KMS-11 (cell line): ENCODE measurements around the gene OTC.

Experiments used
- H2AFZ ChIP-seq: fragments of 200-600 bp; sonication (generic); 2 replicates; pipeline ENCODE4 v1.6.1; 2016; ENCODE audit warnings: antibody characterized with exemption, mixed run types, low read depth
- H3K27ac ChIP-seq: fragments of 200-600 bp; sonication (generic); 2 replicates; pipeline ENCODE4 v1.6.1; 2016; ENCODE audit warnings: mild to moderate bottlenecking, mixed run types
- H3K27me3 ChIP-seq: fragments of 200-600 bp; sonication (generic); 2 replicates; pipeline ENCODE4 v1.6.1; 2017; ENCODE audit warnings: mild to moderate bottlenecking, low read depth, mixed run types, moderate library complexity; ENCODE audit not compliant: insufficient read depth
- H3K36me3 ChIP-seq: fragments of 200-600 bp; sonication (generic); 2 replicates; pipeline ENCODE4 v1.6.1; 2017; ENCODE audit warnings: mild to moderate bottlenecking, mixed run types; ENCODE audit not compliant: insufficient read depth
- H3K4me1 ChIP-seq: fragments of 200-600 bp; sonication (generic); 2 replicates; pipeline ENCODE4 v1.6.1; 2016; ENCODE audit warnings: mild to moderate bottlenecking, low read depth, mixed run types; ENCODE audit not compliant: poor library complexity, severe bottlenecking
- H3K4me2 ChIP-seq: fragments of 200-600 bp; sonication (generic); 2 replicates; pipeline ENCODE4 v1.7.0; 2016; ENCODE audit warnings: mild to moderate bottlenecking, mixed run types
- H3K4me3 ChIP-seq: fragments of 200-600 bp; sonication (generic); IDR thresholded peaks from 2 replicates; pipeline ENCODE4 v1.6.1; 2017; ENCODE audit warnings: low read depth, low read length, mixed read lengths; ENCODE audit not compliant: insufficient read depth
- H3K79me2 ChIP-seq: fragments of 200-600 bp; sonication (generic); 2 replicates; pipeline ENCODE4 v1.6.1; 2016; ENCODE audit warnings: low read depth, mixed run types; ENCODE audit not compliant: insufficient read depth
- H3K9ac ChIP-seq: fragments of 200-600 bp; sonication (generic); 2 replicates; pipeline ENCODE4 v1.6.1; 2016; ENCODE audit warnings: mild to moderate bottlenecking, mixed run types
- H4K20me1 ChIP-seq: fragments of 200-600 bp; sonication (generic); 2 replicates; pipeline ENCODE4 v1.6.1; 2016; ENCODE audit warnings: mild to moderate bottlenecking, mixed run types; ENCODE audit not compliant: insufficient read depth
- TF ChIP-seq, protein P1 (sequence below): fragments of 200-600 bp; sonication (generic); conservative IDR thresholded peaks from 2 replicates; pipeline ENCODE4 v1.6.1; 2017; ENCODE audit warnings: low read depth, mild to moderate bottlenecking, antibody characterized with exemption, low read length, moderate library complexity, mixed read lengths

OTC gene

DNA sequence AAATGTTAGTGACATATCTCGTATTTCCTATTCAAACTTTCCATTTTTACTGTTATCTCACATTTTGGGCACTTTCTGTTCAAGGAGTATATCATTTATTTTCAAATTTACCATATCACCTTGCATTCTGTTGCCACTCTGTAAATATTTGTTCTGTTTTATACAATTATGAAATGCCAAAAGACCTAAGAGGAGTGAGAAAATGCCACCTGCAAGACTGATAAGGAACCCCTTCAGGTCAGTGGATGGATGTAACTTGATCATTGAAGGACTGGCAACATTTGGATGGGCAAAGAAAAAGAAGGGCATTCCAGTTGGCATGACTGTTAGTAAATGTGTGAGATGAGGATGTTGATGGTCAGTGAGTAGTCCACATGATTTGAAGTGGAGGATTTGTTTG is 79.1 kb downstream of the OTC start:
- TF ChIP-seq, protein P1, sequence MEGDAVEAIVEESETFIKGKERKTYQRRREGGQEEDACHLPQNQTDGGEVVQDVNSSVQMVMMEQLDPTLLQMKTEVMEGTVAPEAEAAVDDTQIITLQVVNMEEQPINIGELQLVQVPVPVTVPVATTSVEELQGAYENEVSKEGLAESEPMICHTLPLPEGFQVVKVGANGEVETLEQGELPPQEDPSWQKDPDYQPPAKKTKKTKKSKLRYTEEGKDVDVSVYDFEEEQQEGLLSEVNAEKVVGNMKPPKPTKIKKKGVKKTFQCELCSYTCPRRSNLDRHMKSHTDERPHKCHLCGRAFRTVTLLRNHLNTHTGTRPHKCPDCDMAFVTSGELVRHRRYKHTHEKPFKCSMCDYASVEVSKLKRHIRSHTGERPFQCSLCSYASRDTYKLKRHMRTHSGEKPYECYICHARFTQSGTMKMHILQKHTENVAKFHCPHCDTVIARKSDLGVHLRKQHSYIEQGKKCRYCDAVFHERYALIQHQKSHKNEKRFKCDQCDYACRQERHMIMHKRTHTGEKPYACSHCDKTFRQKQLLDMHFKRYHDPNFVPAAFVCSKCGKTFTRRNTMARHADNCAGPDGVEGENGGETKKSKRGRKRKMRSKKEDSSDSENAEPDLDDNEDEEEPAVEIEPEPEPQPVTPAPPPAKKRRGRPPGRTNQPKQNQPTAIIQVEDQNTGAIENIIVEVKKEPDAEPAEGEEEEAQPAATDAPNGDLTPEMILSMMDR: no peak
- Histone ChIP-seq H4K20me1 (no peaks in the 10 kb centered on the region), H2AFZ (no peak overlapping the region), H3K4me2 (no peak overlapping the region), H3K4me1 (no peaks in the 10 kb centered on the region), H3K36me3 (no peaks in the 10 kb centered on the region), H3K9ac (no peak overlapping the region), H3K27ac (no peak overlapping the region), H3K4me3 (no peak overlapping the region), H3K27me3 (no peaks in the 10 kb centered on the region), H3K79me2 (no peaks in the 10 kb centered on the region)

DNA sequence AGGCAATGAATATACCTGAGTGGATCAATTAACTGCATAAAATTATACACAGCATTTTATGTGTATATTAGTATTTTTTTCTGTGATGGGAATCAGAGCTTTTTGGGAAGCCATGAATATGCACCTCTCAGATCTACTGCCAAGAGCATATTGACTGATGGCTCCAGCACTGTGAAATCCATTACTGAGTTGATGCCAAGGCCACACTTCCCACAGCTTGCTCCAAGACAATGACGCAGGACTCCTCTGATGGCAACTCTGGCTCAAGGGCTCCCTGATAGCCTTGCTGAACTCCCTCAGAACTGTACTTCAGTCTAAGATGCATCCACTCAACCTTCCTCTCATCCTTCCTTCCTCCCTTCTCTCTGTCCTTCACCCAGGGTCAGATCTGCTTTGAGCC is 82.7 kb downstream of the OTC start:
- Histone ChIP-seq H3K79me2 (no peaks in the 10 kb centered on the region), H2AFZ (no peak overlapping the region), H3K4me3 (no peak overlapping the region), H3K4me2 (no peak overlapping the region), H4K20me1 (no peaks in the 10 kb centered on the region), H3K27me3 (no peaks in the 10 kb centered on the region), H3K36me3 (no peaks in the 10 kb centered on the region), H3K27ac (no peak overlapping the region), H3K4me1 (no peaks in the 10 kb centered on the region), H3K9ac (no peak overlapping the region)
- TF ChIP-seq, protein P1: no peak

DNA sequence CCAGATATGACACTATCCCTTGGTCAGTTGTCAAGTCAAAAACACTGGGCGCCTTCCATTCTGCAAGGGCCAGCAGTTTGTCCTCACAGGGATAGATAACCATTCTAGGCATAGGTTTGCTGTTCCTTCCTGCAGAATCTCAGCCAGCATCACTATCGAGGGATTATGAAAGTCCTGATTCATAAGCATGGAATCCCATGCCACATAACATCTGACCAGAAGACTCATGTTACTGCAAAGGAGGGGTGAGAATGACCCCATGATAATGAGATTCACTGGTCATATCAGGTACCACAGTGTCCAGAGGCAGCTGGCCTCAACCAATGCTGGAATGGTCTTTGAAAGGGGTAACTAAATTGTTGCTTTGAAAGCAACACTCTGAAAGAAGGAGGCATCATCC is 84.7 kb downstream of the OTC start:
- H3K27ac ChIP-seq: no peak overlapping the region
- H3K79me2 ChIP-seq: no peaks in the 10 kb centered on the region
- no peaks in the 10 kb centered on the region for H3K36me3 ChIP-seq
- no peaks in the 10 kb centered on the region for H3K4me1 ChIP-seq
- no peaks in the 10 kb centered on the region for H3K27me3 ChIP-seq
- no peak overlapping the region for H2AFZ ChIP-seq
- no peaks in the 10 kb centered on the region for H4K20me1 ChIP-seq
- no peak overlapping the region for H3K4me2 ChIP-seq
- no peak overlapping the region for H3K9ac ChIP-seq
- TF ChIP-seq, protein P1: no peak
- H3K4me3 ChIP-seq: no peak overlapping the region

DNA sequence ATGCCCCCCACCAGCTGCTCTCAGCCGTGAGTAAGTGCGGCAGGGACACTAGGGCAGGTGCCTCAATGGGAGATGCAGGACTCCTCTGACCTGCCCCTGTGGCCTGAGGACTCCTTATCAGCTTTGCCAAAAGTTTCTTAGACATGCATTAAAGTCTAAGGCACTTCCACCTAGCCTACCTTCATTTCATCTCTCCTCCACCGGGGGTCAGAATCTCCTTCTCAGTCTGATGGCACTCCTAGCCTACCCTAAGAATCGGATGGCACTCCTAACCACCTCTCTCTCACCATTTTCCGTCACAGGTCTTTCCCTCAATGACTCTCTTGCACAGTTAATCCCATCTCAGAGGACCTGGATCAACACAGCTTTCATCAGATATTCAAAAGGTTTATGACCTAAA is 85.9 kb downstream of the OTC start:
- Histone ChIP-seq H2AFZ (no peak overlapping the region), H4K20me1 (no peaks in the 10 kb centered on the region), H3K4me1 (no peaks in the 10 kb centered on the region), H3K27me3 (no peaks in the 10 kb centered on the region), H3K4me2 (no peak overlapping the region), H3K79me2 (no peaks in the 10 kb centered on the region), H3K27ac (no peak overlapping the region), H3K4me3 (no peak overlapping the region), H3K36me3 (no peaks in the 10 kb centered on the region), H3K9ac (no peak overlapping the region)
- TF ChIP-seq, protein P1: no peak

DNA sequence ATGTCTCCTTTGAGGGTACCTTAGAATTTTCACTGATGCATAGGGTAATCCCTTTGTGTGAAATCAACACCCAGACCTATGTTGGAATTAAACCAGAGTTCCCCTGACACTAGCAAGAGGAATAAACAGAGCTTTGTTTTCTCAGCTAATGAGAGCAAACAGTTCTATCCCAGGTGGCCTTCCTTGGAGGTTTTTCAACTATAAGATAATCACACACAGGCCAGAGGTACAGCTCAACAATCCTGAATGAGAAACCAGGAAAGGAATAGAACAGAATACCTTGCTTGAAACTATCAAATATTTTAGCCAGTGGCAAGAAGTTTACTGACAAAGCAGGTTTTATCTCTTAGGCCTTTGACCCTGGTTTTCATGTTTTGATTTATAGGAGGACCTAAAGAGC is 100.2 kb downstream of the OTC start:
- no peaks in the 10 kb centered on the region for H3K4me1 ChIP-seq
- no peaks in the 10 kb centered on the region for H3K36me3 ChIP-seq
- H3K4me3 ChIP-seq: no peak overlapping the region
- H3K27me3 ChIP-seq: no peaks in the 10 kb centered on the region
- no peaks in the 10 kb centered on the region for H4K20me1 ChIP-seq
- H2AFZ ChIP-seq: no peak overlapping the region
- H3K4me2 ChIP-seq: no peak overlapping the region
- H3K79me2 ChIP-seq: no peaks in the 10 kb centered on the region
- no peak overlapping the region for H3K9ac ChIP-seq
- no peak overlapping the region for H3K27ac ChIP-seq
- TF ChIP-seq, protein P1: no peak
